ENCODE measurements around the gene ZNF48.
"Not testable (repeated sequence)": the region's sequence is repeated elsewhere in the genome, so short reads cannot be mapped to it uniquely, and the experiment has no call there.

ZNF48 gene

GRCh38 chr16:30378236-30379157, 16.7 kb upstream of the ZNF48 start:
- DNase-seq: peak; percentile 97

DNA sequence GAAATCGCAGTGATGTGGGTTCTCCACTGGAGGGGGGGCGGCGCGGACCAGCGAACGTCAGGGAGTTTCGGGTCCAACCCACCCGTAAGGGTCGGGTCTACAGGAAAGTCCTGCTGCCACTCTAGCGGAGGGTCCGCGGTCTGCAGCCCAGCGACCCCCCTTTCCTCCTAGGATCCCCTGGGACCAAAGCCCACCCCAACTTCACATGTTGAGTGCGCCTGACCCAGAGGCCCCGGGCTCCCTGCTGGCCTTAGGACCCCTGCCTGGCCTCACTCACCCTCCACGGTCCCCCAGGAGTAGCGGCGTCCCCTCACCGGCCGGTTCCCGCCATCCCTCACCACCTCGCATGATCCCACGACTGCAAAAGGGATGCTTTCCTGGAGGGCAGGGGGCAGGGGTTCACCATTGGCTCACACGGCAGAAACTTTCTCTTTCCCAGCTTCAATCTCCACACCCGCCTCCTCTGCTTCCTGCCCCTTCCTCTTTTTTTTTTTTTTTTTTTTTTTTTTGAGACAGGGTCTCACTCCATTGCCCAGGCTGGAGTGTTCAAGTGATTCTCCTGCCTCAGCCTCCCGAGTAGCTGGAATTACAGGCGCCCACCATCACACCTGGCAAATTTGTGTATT, 15.9 kb upstream of the ZNF48 start:
- DNase-seq: no peak

- no peak for DNase-seq
These were observed 15.0 kb upstream of the ZNF48 start for GRCh38 chr16:30380072-30380802.

GRCh38 chr16:30380803-30381208, 14.4 kb upstream of the ZNF48 start:
- DNase-seq: no peak

DNA sequence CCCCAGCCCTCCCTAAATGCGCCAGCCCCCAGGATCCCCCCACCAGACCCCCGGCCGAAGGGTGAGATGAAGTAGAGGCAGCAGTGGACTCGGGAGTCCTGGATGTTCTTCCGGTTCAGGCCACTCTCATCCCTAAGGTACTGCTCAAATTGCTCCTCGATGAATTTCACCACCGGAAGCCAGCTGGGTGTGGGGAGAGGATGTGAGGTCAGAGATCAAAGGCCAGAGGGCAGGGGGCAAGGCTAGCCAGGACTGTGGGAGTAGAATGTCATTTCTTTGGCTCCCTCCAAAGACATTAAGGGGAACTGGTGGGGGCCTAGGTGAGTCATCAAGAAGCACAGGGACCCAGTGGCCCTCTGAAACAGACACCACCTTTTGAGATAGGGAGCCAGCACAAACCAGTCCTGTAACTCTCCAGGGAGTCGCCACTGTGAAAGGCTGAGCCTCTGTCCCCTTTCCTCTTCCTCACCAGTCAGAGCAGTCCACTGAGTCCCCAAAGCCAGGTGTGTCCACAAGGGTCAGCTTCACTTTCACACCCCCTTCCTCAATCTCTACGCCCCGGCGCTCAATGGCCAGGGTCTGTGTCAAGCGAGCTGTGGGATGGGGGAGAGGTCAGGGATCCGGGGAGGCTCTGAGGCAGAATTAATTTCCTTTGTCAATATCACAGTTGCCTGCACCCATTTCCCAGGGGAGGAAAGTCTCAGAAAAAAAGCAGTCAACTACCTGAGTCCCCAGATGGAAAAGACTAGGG, 13.8 kb upstream of the ZNF48 start:
- DNase-seq: no peak

DNA sequence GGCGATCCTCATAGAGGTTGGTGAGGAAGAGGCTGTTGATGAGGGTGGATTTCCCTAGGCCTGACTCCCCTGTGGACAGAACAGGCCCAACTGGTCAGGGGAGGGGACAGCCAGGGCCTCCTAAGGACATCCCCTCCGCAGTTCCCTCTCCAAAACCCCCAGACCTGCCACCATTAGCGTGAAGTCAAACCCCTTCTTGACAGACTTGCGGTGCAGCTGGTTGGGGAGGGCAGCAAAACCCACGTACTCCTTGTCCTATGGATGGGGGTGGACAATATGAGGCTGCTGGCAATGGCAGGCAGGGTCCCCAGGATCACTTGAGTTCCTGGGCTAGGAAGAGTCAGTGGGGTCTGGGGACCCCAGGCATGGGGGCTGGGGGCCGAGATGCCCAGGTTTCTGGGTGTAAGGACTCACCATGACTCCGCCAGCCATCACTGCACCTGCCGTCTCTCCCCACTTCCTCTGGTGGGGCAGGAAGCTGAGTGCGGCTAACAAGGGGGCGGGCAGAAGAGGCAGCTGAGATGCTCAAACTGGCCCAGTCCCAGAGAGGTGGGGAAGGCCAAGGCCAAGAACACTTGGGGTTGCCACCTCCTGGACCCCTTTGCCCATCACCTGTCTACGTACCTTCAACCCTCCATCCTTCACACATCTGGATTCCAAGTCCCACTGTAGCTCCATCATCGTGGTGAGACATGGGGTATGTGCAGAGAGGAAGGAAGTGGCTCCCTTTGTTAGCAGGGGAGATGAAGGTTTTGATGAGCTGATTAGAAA, 12.9 kb upstream of the ZNF48 start, which contains the start of gene SEPTIN1:
SEPTIN1 (minus strand) TSS at position 451 of the 771 bp plus-strand sequence; CDS start at position 432, 19 bp downstream.
- no peak for DNase-seq

GRCh38 chr16:30383521-30383920, 11.7 kb upstream of the ZNF48 start:
- no peak for DNase-seq

- no peak for DNase-seq
These were observed 547 bp upstream of the ZNF48 start for GRCh38 chr16:30394592-30395154.

DNA sequence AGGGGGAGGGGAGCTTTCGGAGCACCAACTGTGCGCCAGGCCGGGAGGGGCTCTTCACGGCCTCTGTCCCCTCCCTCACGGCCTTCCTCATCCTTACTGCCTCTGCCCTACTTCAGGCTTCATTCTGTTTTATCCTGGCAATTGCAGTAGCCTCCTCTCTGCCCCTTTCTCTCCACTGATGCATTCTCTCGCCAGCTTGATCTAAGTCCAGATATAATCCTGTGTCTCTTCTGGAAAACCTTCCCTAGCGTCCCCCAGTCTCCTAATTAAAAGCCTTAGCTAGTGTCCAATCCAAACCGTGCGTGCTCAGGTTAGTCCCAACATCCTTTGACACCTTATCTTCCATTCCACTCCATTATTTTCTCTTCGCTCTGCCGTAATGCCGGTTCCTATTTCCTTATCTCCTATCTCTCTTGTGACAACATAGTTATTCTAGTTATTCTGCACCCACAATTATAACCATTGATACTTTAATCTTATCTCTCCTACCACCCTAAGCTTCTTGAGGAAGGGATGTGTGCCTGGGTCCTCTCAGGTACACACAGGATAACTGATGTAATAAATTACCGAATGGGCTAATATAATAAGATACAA, 869 bp downstream of the ZNF48 start:
- DNase-seq: no peak

DNA sequence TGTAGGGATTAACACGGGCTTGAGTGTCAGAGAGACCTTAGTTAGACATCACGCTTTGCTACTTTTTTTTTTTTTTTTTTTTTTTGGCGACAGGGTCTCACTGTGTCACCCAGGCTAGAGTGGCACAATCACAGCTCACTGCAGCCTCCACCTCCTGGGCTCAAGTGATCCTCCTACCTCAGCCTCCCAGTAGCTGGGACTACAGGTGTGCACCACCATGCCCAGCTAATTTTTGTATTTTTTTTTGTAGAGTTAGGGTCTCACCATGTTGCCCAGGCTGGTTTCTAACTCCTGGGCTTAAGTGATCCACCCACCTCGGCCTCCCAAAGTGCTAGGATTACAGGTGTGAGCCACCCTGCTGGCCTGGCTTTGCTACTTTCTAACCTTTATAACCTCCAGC, 1.4 kb downstream of the ZNF48 start:
- not testable (repeated sequence) for DNase-seq

- peak; percentile 50 for DNase-seq
These were observed 1.8 kb downstream of the ZNF48 start for GRCh38 chr16:30397056-30397455.

GRCh38 chr16:30397776-30398660, 2.8 kb downstream of the ZNF48 start:
- no peak for DNase-seq

- DNase-seq: no peak
These were observed 3.6 kb downstream of the ZNF48 start for GRCh38 chr16:30398661-30399434.

DNA sequence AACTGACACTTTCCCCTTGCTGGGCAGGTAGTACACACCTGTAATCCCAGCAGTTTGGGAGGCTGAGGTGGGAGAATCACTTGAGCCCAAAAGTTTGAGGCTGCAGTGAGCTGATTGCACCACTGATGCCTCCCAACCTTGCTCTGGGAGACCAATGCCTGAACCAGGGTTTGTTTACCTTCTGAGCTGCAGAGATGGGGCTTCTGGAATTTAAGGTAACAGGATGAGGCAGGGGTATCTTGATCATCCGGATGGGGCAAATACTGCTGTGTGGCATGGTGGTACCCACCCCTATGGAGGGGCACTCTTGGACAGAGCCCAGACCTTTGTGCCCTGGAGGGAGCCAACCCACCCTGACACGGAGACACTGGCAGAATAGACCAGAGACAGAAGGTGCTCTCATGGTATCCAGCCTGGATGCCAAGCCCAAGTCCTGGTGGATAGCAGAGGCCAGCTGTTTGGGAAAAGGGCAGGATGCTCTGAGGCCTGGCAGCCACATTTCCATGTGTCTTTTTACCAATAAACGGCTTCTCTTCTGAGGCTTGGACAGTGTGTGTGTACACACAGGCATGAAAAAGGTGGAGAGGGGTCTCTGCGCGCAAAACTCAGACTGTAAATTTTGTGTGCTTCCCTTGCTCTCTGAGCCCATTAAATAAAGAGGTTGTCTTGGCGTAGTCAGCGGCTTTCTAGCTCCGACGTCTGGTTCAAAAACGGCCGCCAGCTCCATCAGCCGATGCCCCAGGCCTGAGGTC, 4.4 kb downstream of the ZNF48 start:
- no peak for DNase-seq

- no peak for DNase-seq
These were observed 6.7 kb downstream of the ZNF48 start for GRCh38 chr16:30401768-30402425.

GRCh38 chr16:30406795-30407101, 11.5 kb downstream of the ZNF48 start:
- DNase-seq: no peak

GRCh38 chr16:30407102-30407803, 12.0 kb downstream of the ZNF48 start, which contains the start of gene ZNF771:
Gene ZNF771 (plus strand): TSS chr16:30407606. CDS start chr16:30408054, 448 bp downstream.
- DNase-seq: peak; percentile 90
